Superior temporal gyrus (tissue), 1 donor: ENCODE measurements around the gene CALM1.
A peak's percentile ranks its signal among the peaks of the same experiment; 100 is the strongest.

Experiments
- DNase-seq: peaks from one replicate; pipeline ENCODE4 v3.0.0-alpha.2; 2016; ENCODE audit errors: extremely low spot score

CALM1 gene

GRCh38 chr14:90442388-90442787 lies 45.6 kb downstream of the CALM1 start:
- no peak for DNase-seq

GRCh38 chr14:90443161-90444076 lies 46.6 kb downstream of the CALM1 start:
- DNase-seq: no peak

- DNase-seq: no peak
Measured at GRCh38 chr14:90444077-90444696, 47.4 kb downstream of the CALM1 start.

GRCh38 chr14:90445011-90445410 lies 48.2 kb downstream of the CALM1 start:
- DNase-seq: no peak

GRCh38 chr14:90446405-90446804 lies 49.6 kb downstream of the CALM1 start:
- no peak for DNase-seq

GRCh38 chr14:90447720-90448497 lies 51.1 kb downstream of the CALM1 start:
- no peak for DNase-seq

GRCh38 chr14:90449411-90449810 lies 52.6 kb downstream of the CALM1 start:
- no peak for DNase-seq

- no peak for DNase-seq
Measured at GRCh38 chr14:90450151-90450550, 53.3 kb downstream of the CALM1 start.

- peak; percentile 12 for DNase-seq
Measured at GRCh38 chr14:90450667-90451066, 53.8 kb downstream of the CALM1 start.

GRCh38 chr14:90451443-90451842 lies 54.6 kb downstream of the CALM1 start:
- no peak for DNase-seq

- DNase-seq: peak; percentile 18
Measured at GRCh38 chr14:90451961-90452360, 55.1 kb downstream of the CALM1 start.

GRCh38 chr14:90452366-90452765 lies 55.5 kb downstream of the CALM1 start:
- no peak for DNase-seq

- DNase-seq: peak; percentile 68
Measured at GRCh38 chr14:90453401-90453951, 56.6 kb downstream of the CALM1 start.

- DNase-seq: peak; percentile 100
Measured at GRCh38 chr14:90454041-90455000, 57.5 kb downstream of the CALM1 start.

GRCh38 chr14:90455100-90455571 lies 58.3 kb downstream of the CALM1 start:
- DNase-seq: peak; percentile 26

GRCh38 chr14:90456551-90456950 lies 59.7 kb downstream of the CALM1 start:
- DNase-seq: peak; percentile 39

GRCh38 chr14:90457186-90457585 lies 60.4 kb downstream of the CALM1 start:
- no peak for DNase-seq
